Measurements from ENCODE around the gene LCP1.
A peak's percentile ranks its signal among the peaks of the same experiment; 100 is the strongest.
"Not testable (repeated sequence)": the region's sequence is repeated elsewhere in the genome, so short reads cannot be mapped to it uniquely, and the experiment has no call there.

LCP1 gene

DNA sequence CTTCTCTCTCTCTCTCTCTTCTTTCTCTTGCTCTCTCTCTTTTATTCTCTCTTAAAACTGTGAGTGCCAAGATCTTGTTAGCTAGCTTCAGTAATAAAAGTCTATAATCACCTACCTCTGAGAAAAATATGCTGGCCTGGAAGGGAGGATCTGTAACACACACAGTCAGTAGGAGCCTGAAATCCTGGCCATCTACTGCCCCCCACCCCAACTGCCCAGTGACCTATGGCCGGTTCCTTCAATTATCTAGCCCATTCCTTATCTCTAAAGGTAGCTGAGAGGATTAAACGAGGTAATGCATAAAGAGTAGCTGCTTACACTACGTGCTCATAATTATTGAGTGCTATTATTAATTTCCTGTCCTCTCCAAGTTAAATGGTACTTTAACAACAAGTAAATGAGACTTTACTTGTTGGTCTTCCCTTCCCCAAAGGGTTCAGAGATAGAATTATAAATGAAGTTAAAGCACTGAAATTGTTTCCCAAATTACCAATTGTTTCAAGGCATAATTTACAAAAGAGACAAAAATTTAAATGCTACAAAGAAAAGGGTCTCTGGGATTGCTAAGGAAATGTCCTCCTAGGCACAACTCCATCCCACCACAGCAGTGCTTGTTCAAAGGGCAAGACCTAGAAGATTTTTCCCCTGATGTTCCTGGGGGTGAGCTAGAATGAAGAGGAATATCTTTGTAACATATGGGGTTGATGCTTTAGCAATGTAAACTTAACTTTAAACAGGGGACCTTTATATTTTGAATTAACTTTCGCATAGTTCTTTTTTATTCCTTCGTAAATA is 1.8 kb downstream of the LCP1 start:
- DNase-seq: no peak

DNA sequence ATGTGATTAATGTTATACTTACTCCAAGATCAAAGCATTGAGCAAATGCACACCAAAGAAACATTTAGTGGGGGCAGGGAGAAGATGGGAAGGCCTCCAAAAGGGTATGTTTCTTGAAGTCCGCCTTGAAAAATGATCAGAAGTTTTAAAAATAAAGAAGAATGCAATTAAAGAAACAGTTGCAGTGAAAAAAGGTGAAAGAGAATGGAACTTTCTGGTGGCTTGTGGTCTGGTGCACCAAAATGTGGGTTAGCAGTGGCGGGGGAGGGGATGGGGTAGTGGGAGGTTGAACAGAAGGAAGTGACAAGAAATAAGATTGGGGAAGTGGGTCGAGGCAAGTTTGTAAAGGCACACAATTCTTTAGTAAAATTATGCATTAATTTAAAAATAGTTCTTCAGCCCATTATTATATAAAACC is 2.5 kb downstream of the LCP1 start:
- DNase-seq: no peak

DNA sequence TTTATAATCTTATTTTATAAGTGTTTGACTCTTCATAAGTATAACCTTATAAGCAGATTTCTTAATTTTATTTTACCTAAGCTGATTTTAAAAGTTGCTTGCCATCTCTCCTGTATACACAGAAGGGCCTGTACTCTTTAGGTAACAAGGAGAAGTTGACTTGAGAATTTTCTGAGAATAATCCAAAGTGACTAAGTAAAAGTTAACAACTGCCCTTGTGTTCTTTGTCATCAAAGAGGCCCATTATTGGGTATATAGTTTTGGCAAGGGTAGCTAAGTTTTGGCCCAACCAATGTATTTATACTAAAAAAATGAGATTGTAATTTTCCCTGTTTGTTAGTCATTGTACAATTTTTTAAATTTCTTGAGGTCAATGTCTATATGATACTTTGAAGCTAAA is 3.2 kb downstream of the LCP1 start:
- DNase-seq: no peak

DNA sequence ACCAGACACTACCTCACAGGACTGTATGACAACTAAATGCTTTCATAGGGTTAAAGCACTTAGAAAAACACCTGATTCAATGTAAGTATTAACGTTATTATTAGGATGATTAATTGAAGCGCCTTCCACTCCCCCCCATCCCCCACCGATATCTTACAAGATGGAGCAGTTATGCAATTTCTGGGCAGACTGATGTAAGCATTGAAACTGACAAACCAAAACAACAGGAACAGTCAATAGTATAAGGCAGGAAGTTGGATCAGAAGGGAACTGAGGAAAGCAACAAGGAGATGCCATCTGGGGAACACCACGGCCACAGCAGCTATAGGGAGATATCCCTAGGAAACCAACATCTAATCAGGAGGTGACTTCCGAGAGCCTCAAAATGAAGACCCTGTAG is 3.8 kb downstream of the LCP1 start:
- no peak for DNase-seq

DNA sequence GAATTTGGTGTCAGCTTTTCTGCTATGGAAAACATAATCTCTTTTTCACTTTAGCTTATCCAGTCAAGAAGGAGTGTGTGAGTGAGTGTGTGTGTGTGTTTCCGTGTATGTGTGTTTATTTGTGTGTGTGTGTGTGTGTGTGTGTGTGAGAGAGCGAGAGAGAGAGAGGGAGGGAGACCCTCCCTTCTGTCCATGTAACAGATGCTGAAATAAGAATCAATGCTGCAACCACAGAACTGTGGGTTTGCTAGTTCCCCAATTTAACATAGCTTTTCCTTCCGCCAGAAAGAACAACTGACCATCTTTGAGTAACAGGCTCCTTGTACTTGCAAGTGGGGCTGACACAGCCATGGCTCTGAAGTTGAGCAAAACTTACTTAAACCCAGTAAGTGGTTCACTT is 5.2 kb downstream of the LCP1 start:
- no peak for DNase-seq

DNA sequence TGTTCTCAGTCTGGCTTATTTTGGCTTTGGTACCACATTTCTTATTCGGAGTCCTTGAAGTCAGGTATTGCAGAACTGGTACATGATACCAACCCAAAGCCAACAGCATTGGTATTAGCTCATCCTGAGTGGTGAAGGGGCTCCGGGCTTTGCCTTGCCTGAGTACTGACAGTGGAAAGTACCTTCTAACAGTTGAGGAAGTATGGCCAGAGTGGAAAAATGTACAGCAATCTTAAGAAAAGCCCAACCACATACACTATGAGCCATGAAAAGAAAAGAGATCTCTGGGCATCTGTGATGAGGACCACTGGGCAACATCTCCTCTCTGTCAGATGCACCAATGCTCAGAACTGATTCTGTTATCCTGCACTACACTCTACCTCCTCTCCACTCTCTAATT is 8.3 kb downstream of the LCP1 start:
- no peak for DNase-seq

DNA sequence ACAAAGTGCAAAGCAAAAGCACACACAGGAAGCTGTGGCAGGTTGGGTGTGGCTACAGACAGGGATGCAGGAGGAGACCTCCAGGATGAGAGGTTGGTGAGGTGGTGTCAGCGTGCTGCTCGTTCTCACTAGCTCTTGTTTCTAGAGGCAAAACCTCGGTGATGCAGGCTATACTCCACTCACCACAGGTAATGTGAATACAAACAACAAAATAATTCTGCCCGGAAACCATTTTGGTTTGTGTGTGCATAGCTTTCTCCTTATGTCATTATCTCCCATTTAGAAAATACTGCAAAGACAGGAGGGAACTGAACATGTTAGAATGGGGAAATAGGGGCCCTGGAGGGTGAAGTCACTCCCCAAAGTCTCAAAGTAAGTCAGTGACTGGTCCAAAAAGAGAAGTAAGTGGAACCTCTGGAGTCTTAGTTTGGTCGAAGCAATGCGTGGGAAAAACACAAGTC is 9.4 kb downstream of the LCP1 start:
- DNase-seq: no peak

DNA sequence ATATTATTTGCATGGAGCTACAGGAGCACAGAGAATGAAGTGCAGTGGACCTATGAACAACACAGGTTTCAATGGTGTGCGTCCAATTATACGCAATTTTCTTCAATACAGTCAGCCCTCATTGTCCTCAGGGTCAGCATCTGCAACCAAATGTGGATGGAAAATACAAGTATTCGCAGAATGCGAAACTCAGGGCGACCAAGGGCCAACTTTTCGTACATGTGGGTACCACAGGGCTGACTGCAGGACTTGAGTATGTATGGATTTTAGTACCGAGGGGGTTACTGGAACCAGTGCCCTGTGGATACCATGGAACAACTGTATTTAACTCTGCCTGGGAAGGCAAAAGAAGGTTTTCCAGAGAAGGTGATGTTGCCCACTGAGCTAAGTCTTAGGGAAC is 10.2 kb downstream of the LCP1 start:
- DNase-seq: no peak

DNA sequence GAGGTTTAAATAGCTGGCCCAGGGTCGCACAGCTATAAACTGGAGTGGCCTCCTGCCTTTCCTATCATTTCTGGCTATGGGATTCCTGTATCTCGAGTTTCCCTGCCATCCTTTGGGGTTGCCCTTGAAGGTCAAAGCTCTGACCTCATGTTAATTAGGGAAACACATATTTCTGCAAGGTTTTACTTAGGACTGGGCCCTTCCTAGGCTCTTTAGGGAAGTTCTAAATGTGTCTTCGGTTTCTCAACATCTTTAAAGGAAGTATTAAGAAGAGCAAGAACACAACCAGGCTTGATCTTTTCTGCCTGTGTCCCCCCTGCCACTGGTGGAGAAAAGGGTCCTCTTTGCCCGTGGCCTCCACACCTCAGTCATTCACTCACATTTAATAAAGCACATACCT is 10.8 kb downstream of the LCP1 start:
- DNase-seq: no peak

DNA sequence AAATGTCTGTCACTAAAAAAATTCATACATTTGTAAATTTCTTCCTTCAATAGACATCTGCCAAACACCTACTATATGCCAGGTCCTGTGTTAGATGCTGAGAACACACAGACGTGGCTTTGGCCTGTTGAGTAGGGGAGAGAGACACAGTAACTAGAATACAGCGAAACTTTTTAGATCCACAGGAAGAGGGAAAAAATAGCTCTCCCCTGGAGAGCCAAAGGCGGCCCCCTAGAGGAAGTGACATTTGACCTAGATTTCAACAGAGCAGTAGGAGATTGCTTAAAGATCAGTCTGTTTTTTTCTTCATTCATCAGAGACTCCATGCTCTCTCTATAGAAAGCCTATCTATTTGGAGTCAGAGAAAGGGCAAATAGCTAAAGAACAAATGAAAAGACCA is 11.3 kb downstream of the LCP1 start:
- no peak for DNase-seq

DNA sequence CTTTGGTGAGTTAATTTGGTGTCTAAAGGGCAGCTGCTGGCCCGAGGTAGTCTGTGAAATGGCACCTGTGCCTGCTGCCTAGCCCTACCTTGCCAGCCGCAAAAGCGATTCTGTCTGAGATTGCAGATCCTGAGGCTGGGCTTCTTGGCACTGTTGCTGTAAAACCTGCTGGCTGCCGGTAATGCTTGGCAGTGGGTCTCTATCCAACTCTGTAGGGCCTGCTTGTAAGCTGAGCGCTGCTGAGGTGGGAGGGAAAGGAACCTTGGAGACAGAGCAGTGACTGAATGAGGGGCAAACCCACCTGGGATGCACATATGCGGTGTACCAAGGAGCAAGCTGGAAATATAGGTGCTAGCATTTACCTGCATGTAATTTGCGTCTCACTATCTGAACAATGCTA is 11.7 kb downstream of the LCP1 start:
- no peak for DNase-seq

DNA sequence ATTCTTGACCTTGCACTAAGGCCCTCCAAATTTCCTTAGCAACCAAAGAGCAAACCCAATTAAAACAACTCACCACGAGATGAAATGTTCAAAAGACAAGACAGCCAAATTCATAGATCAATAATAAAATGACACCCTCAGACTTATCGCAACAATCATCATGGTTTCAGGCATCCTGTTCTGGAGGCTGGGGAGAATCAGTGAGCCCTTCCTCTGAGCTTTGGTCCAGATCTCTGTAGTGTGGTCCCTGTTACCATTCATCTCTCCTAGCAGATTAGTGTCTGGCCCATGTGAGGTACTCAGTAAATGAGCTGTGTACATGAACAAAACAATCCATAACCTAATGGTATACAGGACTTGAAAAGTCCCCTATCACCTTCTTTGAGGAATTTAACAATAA is 12.2 kb downstream of the LCP1 start:
- no peak for DNase-seq

DNA sequence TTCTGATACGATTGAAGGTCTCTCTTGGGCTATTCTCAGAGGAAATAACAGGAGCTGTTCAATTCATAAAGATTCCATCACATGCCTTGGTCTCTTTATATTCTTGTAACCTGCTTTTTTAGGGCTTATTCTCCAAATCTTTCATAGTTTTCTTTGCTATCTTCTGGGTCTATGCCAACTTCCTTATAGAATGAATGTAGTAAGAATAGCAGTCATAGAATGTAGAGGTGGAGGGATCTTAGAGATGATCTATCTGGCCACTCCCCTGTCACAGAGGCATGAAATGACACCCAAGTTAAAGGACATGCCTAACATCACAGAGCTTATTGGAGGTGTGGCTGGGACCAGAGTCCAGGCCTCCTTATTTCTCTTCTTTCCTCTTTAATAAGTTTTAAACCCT is 13.2 kb downstream of the LCP1 start:
- no peak for DNase-seq

DNA sequence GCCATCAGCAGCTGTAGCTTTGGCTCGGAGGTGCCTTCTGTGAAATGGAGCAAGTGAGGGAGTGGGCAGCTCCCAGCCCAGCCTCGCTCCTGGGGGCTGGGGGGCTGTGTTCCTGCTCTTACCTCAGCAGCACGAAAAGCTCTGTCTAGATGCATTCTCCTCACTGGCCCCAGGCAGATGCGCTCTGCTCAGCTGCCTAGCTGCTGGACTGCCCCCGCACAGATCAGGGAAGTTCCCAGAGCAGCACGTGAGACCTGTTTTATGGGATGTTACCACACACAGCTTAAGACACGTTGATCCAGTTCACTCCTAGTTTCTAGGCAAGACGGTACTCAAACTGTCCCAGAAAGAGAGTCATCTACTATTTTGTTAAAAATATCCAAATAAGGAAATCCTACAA is 13.6 kb downstream of the LCP1 start:
- no peak for DNase-seq

DNA sequence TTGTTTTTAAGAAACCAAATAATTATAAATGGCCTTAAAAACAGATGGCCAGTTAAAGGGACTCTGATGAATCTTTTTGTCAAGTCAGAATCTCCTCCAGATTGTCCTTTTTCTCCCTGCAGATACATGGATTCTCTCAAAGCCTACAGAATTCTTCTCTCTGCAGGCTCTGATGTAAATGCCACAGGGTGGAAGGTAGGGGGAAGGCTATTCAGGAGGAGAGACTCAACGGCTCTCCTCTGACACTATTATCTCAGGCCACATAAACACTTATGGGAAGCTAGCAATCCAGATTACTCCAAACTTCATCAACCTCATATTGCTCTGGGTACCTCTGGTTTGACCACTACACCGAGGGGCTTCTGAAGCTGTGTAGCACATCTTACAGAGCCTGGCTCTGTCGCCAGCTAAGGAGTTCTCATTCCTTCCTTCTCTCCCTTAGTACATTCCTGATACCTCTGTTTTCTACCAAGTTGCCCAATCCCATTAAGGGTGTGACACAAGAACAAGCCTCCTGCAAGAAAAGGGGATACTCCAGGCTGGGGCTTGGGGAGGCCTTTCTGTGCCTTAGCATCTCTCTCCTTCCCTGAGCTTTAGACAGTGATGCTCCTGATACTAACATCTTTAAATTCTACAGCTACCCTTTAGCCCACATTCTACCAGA is 14.9 kb downstream of the LCP1 start:
- no peak for DNase-seq

DNA sequence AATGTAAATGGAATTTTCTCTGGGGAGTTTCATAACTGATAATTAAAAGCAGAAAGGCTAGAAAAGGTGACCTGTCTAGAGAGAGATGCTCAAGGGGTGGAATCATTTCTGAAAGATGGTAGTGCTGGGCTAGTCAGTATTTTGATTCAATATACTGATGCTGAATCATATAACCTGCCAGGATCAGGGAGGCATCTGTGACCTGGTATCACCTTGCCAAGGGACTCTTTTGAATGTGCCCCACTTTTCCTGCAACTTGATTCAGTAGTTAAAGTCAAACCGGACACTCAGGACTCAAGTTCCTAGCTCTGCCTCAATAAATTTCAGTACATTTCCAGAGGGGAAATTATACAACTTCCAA is 15.8 kb downstream of the LCP1 start:
- DNase-seq: no peak

DNA sequence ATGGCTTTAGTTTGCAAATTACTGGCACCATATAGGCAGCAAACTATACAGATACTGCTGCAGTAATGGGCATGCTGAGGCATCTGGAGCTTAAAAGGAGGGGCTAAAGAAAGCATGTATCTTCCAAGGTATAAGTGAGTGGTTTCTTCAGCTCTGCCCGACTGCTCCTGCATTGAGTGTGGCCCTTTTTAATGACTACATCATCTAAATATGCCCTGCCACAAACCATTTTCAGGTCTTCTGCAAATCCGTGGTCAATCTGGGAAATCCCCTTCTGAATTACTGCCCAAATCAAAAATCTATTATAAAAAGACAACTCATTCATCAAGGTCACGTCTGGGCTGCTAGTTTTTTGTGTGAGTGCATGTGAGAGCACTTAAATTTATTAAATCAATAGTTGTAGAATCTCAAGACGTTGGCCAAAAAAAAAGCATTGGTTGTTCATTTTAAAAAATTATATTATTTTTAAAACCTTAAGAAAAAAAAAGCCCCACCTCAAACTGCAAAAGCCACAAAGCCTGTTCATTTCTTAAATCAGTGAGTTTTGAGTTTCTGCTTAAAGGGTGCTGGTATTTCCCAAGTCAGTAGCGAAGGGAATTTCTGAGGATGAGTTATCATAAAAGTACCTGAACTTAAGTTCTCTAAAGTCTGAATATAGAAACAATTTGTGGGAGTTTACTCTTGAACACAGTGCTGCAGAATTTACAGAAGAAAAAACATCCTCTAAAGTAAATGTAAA is 16.3 kb downstream of the LCP1 start:
- DNase-seq: no peak

DNA sequence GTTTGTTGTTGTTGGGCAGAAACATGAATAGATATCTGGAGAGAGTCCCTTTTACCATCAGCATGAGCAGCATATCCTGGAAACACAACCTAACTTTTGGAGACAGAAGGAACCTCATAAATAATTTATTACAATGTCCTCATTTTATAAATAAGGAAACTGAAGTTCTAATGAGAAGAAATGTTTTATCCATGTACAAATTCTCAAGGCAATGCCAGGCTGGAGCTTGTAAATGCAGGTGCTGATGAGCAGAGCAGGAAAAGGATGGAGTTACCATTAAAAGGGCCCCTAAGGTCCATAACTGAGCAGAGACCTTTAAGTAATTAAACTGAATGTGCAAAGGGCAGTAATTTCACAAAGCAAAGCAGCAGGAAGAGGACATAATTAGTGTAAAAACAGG is 17.3 kb downstream of the LCP1 start:
- no peak for DNase-seq

DNA sequence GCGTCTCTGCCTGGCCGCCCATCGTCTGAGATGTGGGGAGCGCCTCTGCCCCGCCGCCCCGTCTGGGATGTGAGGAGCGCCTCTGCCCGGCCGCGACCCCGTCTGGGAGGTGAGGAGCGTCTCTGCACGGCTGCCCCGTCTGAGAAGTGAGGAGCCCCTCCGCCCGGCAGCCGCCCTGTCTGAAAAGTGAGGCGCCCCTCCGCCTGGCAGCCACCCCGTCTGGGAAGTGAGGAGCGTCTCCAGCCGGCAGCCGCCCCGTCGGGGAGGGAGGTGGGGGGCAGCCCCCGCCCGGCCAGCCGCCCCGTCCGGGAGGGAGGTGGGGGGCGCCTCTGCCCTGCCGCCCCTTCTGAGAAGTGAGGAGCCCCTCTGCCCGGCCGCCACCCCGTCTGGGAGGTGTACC is 19.2 kb downstream of the LCP1 start:
- not testable (repeated sequence) for DNase-seq

DNA sequence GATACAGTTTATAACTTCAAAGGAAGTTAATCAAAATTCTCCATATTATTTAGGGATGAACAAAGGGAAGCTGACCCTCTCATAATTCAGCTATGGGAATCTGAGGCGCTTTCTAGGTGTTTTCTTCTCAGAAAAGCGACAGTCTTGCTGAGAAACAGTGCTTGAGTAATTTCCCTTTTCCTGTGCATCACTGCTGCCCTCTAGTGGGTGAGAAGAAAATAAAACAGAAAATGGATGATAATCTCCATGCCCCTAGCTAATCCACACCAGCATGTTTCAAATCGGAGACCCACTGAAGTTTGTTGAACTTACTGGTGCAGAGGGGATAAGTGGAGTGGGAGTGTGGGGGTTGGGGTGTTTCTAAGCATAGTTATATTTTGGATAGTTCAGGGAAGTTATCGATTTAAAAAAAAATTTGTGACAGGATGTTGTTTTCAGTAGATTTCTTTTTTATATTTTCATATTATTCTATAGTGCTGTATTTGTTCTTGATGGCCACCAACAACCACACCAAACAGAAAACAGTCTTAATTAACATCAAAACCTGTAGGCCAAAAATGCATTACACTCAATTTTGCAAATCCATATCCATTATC is 21.4 kb downstream of the LCP1 start:
- peak; percentile 40 for DNase-seq

DNA sequence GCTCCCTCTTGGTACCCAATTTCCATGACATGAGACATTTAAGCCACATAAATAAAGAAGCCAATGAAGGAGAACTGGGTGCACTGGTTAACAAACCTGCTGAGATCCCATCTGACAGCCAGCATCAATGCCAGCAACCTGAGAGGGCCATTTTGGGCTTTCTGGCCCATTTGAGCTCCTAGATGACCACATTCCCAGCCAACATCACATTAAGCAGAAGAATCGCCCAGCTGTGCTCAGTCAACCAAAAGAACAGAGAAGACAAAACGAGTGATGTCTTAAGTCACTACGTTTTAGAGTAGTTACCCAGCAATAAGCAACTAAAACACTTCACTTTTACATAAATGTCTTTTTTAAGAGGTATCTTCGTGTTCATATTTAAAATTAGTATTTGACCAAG is 21.9 kb downstream of the LCP1 start:
- no peak for DNase-seq

DNA sequence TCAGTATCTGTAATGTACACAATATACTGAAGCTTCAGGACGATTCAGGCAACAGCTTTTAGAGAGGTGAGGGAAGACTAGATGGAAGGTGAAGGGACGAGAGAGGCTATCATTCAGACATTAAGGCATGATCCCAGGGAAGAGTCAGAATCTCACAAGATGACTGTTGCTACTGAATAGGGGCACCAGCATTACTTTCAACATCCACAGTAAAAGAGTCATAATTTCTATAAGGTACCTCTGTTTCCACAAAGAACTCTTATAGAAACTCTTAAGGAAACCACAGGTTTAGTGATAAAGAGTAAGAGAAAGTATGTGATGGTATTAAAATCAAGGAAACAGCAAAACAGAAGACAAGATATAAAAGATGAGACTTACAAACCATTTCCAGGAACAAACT is 23.0 kb downstream of the LCP1 start:
- DNase-seq: no peak

DNA sequence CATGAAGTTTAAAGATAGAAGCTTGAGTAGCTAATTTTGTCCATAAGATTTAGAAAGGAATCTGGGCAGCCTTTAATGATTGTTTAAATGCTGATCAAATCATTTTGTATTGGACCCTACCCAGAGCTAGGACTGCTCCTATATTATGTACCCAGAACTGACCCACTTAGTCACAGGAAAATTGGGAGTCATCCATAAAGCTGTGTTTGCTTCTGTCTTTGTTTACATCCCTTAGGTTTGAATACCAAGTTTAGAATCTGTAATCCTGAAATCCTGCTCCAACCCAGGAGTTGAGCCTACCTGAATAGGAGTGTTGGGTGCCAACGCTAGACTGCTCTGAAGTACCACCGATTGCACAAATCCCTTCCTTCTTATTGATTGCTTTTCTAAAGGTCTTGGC is 23.8 kb downstream of the LCP1 start:
- DNase-seq: no peak
